Glomerular endothelial cell (primary cell): Measurements from ENCODE around the gene PREP. TPM values are rescaled to one million over a fixed set of nuclear protein-coding genes. Genes with fewer than 3 reads are reported as not detected.

ENCODE experiments used
- DNase-seq: peaks from one replicate; pipeline ENCODE4 v3.0.0-alpha.2; 2011; ENCODE audit warnings: low read depth, low spot score; ENCODE audit errors: extremely low read depth
- total RNA-seq: library from RNA; depleted of rRNA; stranded (reverse); fragments of >200 nt; gene quantifications from 2 replicates; pipeline ENCODE4 v1.2.3, GENCODE V29; 2015

Gene PREP
- total RNA-seq, 1 donor from 2014 or later: 27.8 TPM

- DNase-seq: no peak
Measured at GRCh38 chr6:105317607-105318533, 85.0 kb downstream of the PREP start.

DNA sequence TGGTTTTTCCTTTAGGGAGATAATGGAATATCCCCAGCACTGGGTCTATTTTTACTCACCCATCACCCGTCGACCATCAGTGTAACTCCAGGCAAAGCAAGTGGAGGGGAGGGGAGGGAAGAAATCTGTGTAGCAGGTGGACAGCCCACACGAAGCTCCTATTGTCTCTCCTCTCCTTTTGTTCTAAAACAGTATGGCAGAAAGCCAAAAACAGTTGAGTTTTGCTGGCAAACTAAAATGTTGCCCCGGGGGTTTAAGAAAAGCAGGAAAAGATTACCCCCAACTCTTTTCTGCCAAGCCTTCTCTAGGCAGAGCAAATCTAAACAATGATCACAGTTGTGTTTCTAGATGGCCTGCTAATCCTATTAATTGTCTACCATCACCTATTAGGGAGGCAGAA lies 89.7 kb downstream of the PREP start:
- DNase-seq: no peak

DNA sequence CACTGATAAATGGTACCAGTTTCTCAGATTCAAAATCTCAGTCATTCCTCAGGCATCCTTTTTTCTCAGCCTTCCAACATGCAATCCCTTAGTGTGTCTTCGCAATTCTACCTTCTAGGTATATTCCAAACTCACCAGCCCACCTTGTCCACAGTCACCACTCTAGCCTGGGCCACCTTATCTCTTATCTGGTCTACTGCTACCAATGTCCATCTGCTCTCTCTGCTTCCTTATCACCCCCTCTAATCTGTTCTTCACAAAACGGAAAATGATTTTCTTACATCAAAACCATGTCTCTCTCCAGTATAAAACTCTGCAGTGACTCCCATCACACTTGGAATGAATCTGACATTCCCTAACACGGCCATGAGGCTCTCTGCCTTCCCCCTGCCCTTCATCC lies 91.9 kb downstream of the PREP start:
- no peak for DNase-seq

GRCh38 chr6:105310371-105310770 lies 92.5 kb downstream of the PREP start:
- DNase-seq: no peak

GRCh38 chr6:105308840-105309239 lies 94.0 kb downstream of the PREP start:
- DNase-seq: no peak

DNA sequence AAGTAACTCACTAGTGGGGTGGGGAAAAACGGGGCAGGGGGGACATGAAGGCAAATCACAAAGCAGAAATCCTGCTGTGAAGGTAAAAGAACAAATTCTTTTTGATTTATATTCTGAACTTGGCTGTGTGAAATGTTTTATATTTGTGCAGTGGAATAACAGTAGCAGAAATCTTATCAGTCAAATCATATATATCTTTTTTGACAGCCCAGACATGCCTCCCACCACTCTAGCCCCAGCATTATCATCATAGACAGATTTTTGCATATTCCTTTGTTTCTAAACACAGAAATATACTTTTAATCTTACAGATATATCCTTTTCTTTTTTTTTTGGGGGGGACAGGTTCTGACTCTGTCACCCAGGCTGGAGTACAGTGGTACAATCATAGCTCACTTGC lies 97.4 kb downstream of the PREP start:
- no peak for DNase-seq

DNA sequence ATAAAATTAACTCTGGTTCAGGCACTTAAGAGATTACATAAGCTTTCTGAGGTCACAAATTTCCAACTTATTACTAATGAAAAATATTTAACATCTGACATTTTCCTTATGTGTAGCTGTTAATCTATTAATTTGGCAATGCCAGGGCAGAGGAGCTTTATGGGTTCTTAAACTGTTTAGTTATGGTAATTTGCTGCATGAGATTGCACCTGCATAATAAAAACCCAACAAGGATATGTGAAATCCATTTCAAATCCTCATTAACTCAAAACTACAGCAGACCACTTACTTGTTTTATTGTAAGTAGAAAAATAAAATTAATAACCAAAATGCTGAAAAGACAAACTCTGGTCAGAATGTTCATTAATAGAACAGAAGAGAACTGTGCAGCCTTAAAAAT lies 98.1 kb downstream of the PREP start:
- DNase-seq: no peak

DNA sequence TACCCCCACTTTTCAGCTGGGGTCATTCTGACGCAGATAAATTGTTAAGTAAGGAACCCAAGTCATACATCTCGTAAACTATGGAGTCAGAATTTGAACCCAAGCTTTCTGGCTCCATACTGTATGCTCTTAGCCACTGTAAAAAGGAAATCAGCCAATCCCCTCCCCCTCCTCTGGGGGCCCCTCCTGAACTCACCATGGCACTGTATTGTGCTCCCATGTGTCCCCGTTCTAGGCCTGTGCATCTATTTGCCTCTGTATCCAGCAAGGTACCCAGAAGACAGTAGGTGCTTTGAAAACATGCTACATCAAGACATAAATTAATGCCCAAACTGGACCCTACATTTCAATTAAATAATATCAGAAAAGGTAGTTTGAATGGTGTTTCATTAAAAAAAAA lies 98.5 kb downstream of the PREP start:
- no peak for DNase-seq

GRCh38 chr6:105302617-105303128 lies 100.2 kb downstream of the PREP start:
- DNase-seq: no peak

GRCh38 chr6:105301756-105302616 lies 100.9 kb downstream of the PREP start:
- DNase-seq: no peak

- DNase-seq: no peak
Measured at GRCh38 chr6:105301072-105301503, 101.8 kb downstream of the PREP start.

DNA sequence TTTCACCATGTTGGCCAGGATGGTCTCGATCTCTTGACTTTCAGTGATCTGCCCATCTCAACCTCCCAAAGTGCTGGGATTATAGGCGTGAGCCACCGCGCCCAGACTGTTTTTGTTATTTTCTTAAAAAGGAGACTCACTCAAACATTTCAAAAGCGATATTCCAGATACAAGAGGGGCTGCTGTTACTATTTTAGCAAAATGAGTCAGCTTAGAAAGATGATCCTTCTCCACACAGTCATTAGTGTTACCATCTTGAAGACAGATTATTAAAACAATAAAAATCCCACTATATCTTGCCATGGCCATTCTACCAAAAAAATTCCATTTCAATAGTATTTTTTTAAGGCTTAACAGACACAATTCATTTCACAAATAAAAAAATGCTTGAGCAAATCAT lies 102.8 kb downstream of the PREP start:
- no peak for DNase-seq

DNA sequence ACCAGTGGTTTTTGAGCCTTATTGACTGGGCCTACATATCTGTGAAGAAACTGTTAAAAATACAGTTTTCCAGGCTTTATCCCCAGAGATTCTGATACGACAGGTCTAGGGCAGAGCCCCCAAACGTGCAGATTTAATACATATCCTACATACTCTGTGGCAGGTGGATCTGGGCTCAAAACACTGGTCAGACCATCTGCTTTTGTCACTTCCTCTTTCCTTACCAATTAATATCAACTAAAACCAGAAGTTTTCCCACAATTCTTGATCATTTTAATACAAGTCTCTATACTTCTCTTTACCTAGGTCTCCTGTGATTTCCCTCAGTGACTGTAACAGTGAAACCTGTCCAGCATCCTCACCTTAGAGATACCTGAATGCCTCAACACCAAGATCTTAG lies 108.8 kb downstream of the PREP start:
- DNase-seq: no peak

- DNase-seq: no peak
Measured at GRCh38 chr6:105292689-105293339, 110.1 kb downstream of the PREP start.

DNA sequence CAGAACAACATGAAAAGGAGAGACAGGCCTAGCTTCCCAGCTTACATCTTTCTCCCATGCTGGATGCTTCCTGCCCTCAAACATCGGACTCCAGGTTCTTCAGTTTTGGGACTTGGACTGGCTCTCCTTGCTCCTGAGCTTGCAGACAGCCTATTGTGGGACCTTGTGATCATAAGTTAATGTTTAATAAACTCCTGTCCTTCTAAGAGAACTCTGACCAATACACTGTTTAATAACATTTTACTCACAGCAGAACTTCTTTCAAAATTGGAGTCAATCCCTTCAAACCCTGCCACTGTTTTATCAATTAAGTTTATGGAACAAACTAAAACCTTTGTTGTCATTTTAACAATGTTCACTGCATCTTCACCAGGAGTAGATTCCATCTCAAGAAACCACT lies 111.4 kb downstream of the PREP start:
- DNase-seq: no peak

- no peak for DNase-seq
Measured at GRCh38 chr6:105282631-105283585, 120.0 kb downstream of the PREP start.

DNA sequence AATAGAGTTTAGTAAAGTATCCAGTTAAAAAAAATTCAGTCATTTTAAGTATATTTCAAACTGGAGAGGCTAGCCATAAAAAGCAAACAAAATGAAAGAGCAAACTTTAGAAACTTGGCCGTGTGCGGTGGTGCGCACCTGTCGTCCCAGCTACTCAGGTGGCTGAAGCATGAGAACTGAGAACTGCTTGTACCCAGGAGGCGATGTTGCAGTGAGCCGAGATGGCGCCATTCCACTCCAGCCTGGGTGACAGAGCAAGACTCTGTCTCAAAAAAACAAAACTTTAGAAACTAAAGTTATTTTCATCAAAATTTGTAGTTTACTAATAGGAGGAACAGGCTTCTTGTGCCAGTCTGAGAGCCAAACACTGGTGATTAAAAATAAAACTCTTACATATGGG lies 122.8 kb downstream of the PREP start:
- DNase-seq: no peak

GRCh38 chr6:105279463-105279862 lies 123.4 kb downstream of the PREP start:
- no peak for DNase-seq

- no peak for DNase-seq
Measured at GRCh38 chr6:105278813-105279212, 124.1 kb downstream of the PREP start.

DNA sequence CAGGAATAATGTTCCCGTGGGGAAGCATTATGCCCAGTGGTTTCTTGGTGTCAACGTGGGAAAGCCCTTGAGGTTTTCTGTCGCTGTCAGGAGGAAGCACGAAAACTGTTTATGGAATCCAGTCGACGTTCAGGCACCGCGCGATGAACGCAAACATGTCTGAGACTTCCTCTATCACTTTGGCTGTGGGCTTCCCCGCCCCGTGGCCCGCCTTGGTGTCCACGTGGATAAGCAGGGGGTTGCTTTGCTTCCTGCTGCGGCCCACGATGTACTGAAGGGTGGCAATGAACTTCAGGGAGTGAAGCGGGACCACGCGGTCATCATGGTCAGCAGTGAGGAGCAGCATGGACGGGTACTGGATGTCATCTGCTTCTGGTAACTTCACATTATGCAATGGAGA lies 124.8 kb downstream of the PREP start:
- DNase-seq: no peak
